Activated CD8-positive, alpha-beta T cell treated with anti-CD3 and anti-CD28 coated beads for 36 hours (primary cell): Measurements from ENCODE around the gene PNP. TPM values are rescaled to one million over a fixed set of nuclear protein-coding genes. Genes with fewer than 3 reads are reported as not detected.

ENCODE experiments used
- ATAC-seq: fragments of 200-7000 bp; cut with Tn5 transposase; one replicate; pipeline ENCODE4 v1.10.0; 2021; ENCODE audit warnings: mild to moderate bottlenecking, moderate library complexity
- CTCF ChIA-PET: fragments of 350-600 bp; sonication (Branson Sonifier 250); formaldehyde crosslinking; loops from one replicate; lab custom pipeline; 2021; ENCODE audit warnings: antibody characterized with exemption; lab: Charles Lee
- POLR2A ChIA-PET: fragments of 350-600 bp; sonication (Branson Sonifier 250); formaldehyde crosslinking; loops from one replicate; lab custom pipeline; 2021; ENCODE audit warnings: antibody characterized with exemption; lab: Charles Lee
- DNase-seq: peaks from one replicate; pipeline ENCODE4 v3.0.0-alpha.2; 2020
- H3K27ac Mint-ChIP-seq: one replicate; pipeline ENCODE4 v1.8.0; 2021; ENCODE audit warnings: mild to moderate bottlenecking, mixed read lengths
- H3K27me3 Mint-ChIP-seq: one replicate; pipeline ENCODE4 v1.8.0; 2021; ENCODE audit warnings: mixed read lengths
- H3K36me3 Mint-ChIP-seq: one replicate; pipeline ENCODE4 v1.8.0; 2021; ENCODE audit warnings: low read depth, mixed read lengths
- H3K4me1 Mint-ChIP-seq: one replicate; pipeline ENCODE4 v1.8.0; 2021; ENCODE audit warnings: low read depth, mixed read lengths
- H3K4me3 Mint-ChIP-seq: one replicate; pipeline ENCODE4 v1.8.0; 2021; ENCODE audit warnings: mild to moderate bottlenecking, moderate library complexity, mixed read lengths
- H3K9me3 Mint-ChIP-seq: one replicate; pipeline ENCODE4 v1.8.0; 2021; ENCODE audit warnings: mixed read lengths
- intact Hi-C: fragments of 100-400 bp; cut with micrococcal nuclease; formaldehyde crosslinking; loops from one replicate; pipeline ENCODE4 v1.10.0; 2022
- total RNA-seq, 2 experiments: library from RNA; stranded (reverse); gene quantifications; one replicate each; pipeline ENCODE4 v1.2.3, GENCODE V29; 2021
- TF ChIP-seq, protein P1 (sequence below): fragments of 200-600 bp; IDR thresholded peaks from one replicate; pipeline ENCODE4 v1.8.0; 2022; ENCODE audit warnings: antibody characterized with exemption, mild to moderate bottlenecking

PNP gene
- total RNA-seq, 2 experiments from 2014 or later: 176 to 183 TPM

DNA sequence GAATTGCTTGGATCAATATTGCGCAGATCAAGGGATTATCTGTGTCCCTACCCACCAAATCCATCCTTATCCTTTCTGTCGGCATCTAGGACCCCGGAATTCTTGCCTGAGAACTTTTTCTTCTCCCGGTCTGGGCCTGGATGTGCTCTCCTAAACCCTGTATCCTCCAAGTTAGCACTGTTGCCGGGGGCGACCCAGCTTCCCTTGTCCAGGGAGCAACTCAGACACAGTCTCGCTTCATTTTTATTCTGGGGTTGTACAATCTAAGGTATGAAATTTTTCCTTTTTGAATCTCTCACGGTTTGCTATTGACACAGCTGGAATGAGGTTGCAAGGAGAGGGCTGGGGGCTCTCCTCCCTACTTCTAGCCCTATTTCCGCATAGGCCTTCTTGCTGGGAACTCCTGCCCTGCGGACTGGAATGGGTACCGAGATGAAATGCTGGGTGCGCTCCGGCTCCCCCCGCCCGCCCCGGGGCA is 403 bp upstream of the PNP start:
- Mint-ChIP-seq H3K27ac (peak overlapping the region; percentile 93), H3K4me3 (peak overlapping the region; percentile 86), H3K4me1 (peaks cover 27% of the 10 kb centered on the region), H3K36me3 (peaks cover 29% of the 10 kb centered on the region), H3K9me3 (no peaks in the 10 kb centered on the region), H3K27me3 (no peaks in the 10 kb centered on the region)
- TF ChIP-seq, protein P1, sequence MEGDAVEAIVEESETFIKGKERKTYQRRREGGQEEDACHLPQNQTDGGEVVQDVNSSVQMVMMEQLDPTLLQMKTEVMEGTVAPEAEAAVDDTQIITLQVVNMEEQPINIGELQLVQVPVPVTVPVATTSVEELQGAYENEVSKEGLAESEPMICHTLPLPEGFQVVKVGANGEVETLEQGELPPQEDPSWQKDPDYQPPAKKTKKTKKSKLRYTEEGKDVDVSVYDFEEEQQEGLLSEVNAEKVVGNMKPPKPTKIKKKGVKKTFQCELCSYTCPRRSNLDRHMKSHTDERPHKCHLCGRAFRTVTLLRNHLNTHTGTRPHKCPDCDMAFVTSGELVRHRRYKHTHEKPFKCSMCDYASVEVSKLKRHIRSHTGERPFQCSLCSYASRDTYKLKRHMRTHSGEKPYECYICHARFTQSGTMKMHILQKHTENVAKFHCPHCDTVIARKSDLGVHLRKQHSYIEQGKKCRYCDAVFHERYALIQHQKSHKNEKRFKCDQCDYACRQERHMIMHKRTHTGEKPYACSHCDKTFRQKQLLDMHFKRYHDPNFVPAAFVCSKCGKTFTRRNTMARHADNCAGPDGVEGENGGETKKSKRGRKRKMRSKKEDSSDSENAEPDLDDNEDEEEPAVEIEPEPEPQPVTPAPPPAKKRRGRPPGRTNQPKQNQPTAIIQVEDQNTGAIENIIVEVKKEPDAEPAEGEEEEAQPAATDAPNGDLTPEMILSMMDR: no peak
- intact Hi-C loops: no loop called here
- ChIA-PET CTCF (interaction anchor here (1.3 to 1.5 kb wide), 3 partner anchors 53 to 141 kb away, joined by 4 to 6 read pairs (median 4); no protein-coding TSS in a partner anchor), POLR2A (interaction anchor here (1.1 to 3.7 kb wide), 9 partner anchors 8 to 142 kb away, joined by 4 to 46 read pairs (median 11); partner anchors contain the start of genes APEX1, OSGEP, PARP2 and TEP1)
- ATAC-seq (no peak), DNase-seq (no peak)

DNA sequence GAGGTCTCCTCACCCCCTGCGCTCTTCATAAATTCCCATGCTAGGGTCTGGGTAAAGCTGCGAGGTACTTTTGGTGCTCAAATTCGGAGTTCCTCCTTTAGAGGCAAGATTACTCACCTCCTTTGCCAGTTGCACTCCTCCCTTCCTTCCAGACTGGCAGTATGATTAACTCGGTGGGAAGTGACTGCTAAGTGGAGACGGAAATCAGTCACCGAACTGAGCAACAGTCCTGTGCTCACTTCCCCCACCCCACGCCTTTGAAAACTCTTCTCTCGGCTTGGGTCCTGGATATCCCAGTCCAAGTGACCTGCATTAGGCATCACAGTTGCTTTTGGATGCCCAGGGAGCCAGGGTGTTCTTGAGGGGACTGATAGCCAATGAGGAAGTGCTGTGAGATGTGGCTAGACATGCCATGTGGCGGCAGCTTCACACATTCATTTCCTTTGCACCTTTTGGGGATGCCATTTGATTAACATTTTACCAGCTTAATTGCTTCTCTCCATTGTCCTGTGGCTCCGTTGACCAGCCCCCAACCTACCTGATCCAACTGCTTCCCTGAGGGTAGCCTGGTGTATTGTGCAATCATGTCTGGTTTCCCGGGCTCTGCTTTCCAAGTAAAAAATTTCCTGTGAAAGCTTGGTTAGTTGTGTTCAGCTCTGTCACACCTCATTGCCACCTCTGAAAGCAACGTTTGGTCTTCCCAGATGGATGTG is 840 bp downstream of the PNP start:
- peak overlapping the region; percentile 93 for H3K27ac Mint-ChIP-seq
- POLR2A ChIA-PET: interaction anchor here (0.6 to 3.7 kb wide), 30 partner anchors 9 to 143 kb away, joined by 3 to 46 read pairs (median 6); partner anchors contain the start of genes APEX1, KLHL33, OSGEP and PARP2
- H3K4me1 Mint-ChIP-seq: peaks cover 39% of the 10 kb centered on the region
- peak overlapping the region; percentile 86 for H3K4me3 Mint-ChIP-seq
- ATAC-seq: peak; percentile 49
- CTCF ChIA-PET: interaction anchor here (0.8 to 1.7 kb wide), 5 partner anchors 15 to 214 kb away, joined by 3 to 6 read pairs (median 4); partner anchors contain the start of genes APEX1, OSGEP and RNASE4
- intact Hi-C loops: no loop called here
- H3K27me3 Mint-ChIP-seq: no peaks in the 10 kb centered on the region
- H3K36me3 Mint-ChIP-seq: peaks cover 42% of the 10 kb centered on the region
- TF ChIP-seq, protein P1: no peak
- peak; percentile 63 for DNase-seq
- H3K9me3 Mint-ChIP-seq: no peaks in the 10 kb centered on the region

DNA sequence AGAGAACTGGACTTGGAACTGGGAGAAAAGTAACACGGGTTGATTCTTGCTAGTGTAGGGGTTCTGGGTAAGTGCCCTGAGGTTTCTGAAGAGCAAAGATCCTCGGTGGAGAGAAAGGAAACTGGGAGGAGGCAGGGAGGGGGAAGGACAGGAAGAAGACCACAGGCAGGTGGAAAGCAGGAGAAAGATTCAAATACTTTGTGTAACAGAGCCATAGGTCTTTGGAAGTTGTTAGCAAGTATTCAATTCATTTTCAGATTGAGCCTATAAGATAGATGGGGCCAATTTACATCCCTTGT is 1.3 kb downstream of the PNP start:
- CTCF ChIA-PET: interaction anchor here (0.8 to 1.7 kb wide), 3 partner anchors 55 to 213 kb away, joined by 4 to 6 read pairs (median 5); partner anchors contain the start of gene RNASE4
- TF ChIP-seq, protein P1: no peak
- intact Hi-C loops: no loop called here
- POLR2A ChIA-PET: interaction anchor here (0.6 to 3.7 kb wide), 19 partner anchors 9 to 143 kb away, joined by 3 to 46 read pairs (median 7); partner anchors contain the start of genes APEX1, KLHL33, OSGEP and PARP2
- H3K4me1 Mint-ChIP-seq: peaks cover 43% of the 10 kb centered on the region
- peak overlapping the region; percentile 86 for H3K4me3 Mint-ChIP-seq
- ATAC-seq (no peak), DNase-seq (no peak)
- peak overlapping the region; percentile 93 for H3K27ac Mint-ChIP-seq
- H3K27me3 Mint-ChIP-seq: no peaks in the 10 kb centered on the region
- peaks cover 47% of the 10 kb centered on the region for H3K36me3 Mint-ChIP-seq
- H3K9me3 Mint-ChIP-seq: no peaks in the 10 kb centered on the region

DNA sequence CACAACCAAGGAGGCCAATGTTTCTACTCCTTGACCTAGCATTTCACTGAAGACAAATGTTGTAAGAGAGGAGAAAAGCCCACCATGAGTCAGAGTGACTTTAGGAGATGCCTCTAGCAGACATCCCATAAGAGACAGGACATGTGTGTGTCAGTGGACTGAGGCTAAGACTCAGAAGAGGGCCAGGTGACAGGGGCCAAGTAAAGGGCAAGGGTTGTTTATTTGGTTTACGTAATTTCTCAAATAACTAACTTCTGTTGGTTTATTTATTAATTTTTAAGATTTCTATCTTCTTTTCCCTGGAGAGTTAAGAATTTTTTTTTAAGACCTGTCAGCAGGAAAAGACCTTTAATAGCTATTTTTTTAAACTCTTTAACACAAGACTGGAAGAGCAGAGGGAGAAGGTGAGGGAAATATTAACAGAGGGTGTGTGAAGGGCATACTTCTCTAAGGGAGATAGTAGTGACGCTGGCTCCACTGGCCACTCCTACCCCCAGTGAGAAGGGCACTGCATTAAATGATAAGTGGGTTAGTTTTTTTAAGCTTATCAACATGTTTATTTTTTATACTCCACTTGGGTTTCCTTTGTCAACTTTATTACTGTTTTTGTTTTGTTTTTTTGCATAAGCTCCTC is 3.4 kb downstream of the PNP start:
- Mint-ChIP-seq H3K27me3 (no peaks in the 10 kb centered on the region), H3K36me3 (peaks cover 68% of the 10 kb centered on the region), H3K9me3 (no peaks in the 10 kb centered on the region), H3K27ac (peak overlapping the region; percentile 58), H3K4me3 (peak overlapping the region; percentile 86), H3K4me1 (peaks cover 64% of the 10 kb centered on the region)
- POLR2A ChIA-PET: interaction anchor here (0.7 to 2.4 kb wide), 7 partner anchors 11 to 613 kb away, joined by 3 to 8 read pairs (median 4); partner anchors contain the start of gene PIP4P1
- ATAC-seq: no peak
- intact Hi-C loops: no loop called here
- TF ChIP-seq, protein P1: no peak
- DNase-seq: no peak
- CTCF ChIA-PET: interaction anchor here (0.9 to 1.3 kb wide), 2 partner anchors 18 to 58 kb away, joined by 3 to 4 read pairs; partner anchors contain the start of genes APEX1 and OSGEP
